ENCODE data around the gene SLC12A2. TPM values are rescaled to one million over a fixed set of nuclear protein-coding genes. Genes with fewer than 3 reads are reported as not detected.

SLC12A2 gene
- total and polyA plus RNA-seq, 2 donors from 2014 or later, result 3.8 to 21.0 TPM

DNA sequence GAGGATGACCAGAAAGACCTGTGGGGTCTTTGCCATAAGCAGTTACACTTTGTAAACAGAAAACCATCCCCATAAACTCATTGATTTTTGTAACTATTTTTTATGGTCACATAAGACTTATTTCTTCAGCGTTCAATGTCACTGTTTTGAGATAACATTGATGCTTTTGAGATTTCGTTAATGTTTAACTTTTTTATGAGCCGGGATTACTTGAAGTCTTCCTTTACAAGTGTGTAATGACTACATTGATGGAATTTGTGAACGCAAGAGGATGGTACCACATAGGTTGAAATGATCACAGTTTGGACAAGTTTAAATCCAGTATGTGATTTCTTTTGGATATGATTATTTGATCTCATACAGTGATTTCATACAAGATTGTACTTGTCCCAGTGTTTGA, 1.8 kb downstream of the SLC12A2 start:
- FAIRE-seq, result no peak
- TF ChIP-seq, protein P1, sequence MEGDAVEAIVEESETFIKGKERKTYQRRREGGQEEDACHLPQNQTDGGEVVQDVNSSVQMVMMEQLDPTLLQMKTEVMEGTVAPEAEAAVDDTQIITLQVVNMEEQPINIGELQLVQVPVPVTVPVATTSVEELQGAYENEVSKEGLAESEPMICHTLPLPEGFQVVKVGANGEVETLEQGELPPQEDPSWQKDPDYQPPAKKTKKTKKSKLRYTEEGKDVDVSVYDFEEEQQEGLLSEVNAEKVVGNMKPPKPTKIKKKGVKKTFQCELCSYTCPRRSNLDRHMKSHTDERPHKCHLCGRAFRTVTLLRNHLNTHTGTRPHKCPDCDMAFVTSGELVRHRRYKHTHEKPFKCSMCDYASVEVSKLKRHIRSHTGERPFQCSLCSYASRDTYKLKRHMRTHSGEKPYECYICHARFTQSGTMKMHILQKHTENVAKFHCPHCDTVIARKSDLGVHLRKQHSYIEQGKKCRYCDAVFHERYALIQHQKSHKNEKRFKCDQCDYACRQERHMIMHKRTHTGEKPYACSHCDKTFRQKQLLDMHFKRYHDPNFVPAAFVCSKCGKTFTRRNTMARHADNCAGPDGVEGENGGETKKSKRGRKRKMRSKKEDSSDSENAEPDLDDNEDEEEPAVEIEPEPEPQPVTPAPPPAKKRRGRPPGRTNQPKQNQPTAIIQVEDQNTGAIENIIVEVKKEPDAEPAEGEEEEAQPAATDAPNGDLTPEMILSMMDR (IDR thresholded peaks at IDR 0.05; ENCODE audit: borderline replicate concordance, extremely low read depth, insufficient read depth), result no peak
- peak in 2 of 5 donors; percentile 9 to 33 for DNase-seq
- no peaks in the 10 kb centered on the region for H3K9me3 ChIP-seq (ENCODE audit: control insufficient read depth in 2 of 3, insufficient read depth in 1 of 3, low read length in 3 of 3)
- H3K27ac ChIP-seq (ENCODE audit: low read depth in 2 of 2, low read length in 2 of 2), result no peak overlapping the region
- H3K4me1 ChIP-seq (ENCODE audit: control insufficient read depth in 2 of 3, insufficient read depth in 2 of 3, low read depth in 1 of 3, low read length in 3 of 3), result peaks cover 3 to 8% (median 5%) of the 10 kb centered on the region in 3 donors
- peak overlapping the region in 2 of 3 donors; percentile 67 to 77 for H3K9ac ChIP-seq (ENCODE audit: low read length in 3 of 3)
- H3K27me3 ChIP-seq (ENCODE audit: control insufficient read depth, insufficient read depth, low read length), result no peaks in the 10 kb centered on the region
- H3K36me3 ChIP-seq (ENCODE audit: control insufficient read depth in 2 of 3, insufficient read depth in 3 of 3, low read length in 3 of 3), result no peaks in the 10 kb centered on the region
- peak overlapping the region; percentile 12 to 82 (median 51) for H3K4me3 ChIP-seq (ENCODE audit: low read length in 3 of 3)
- intact Hi-C loops (cut with DNase I), result no loop called here

- DNase-seq, result no peak
- Histone ChIP-seq H3K27ac (ENCODE audit: low read depth in 2 of 2, low read length in 2 of 2) (no peak overlapping the region), H3K4me3 (ENCODE audit: low read length in 3 of 3) (no peak overlapping the region), H3K4me1 (ENCODE audit: control insufficient read depth in 2 of 3, insufficient read depth in 2 of 3, low read depth in 1 of 3, low read length in 3 of 3) (no peaks in the 10 kb centered on the region), H3K36me3 (ENCODE audit: control insufficient read depth in 2 of 3, insufficient read depth in 3 of 3, low read length in 3 of 3) (no peaks in the 10 kb centered on the region), H3K9ac (ENCODE audit: low read length in 3 of 3) (no peak overlapping the region), H3K9me3 (ENCODE audit: control insufficient read depth in 2 of 3, insufficient read depth in 1 of 3, low read length in 3 of 3) (peaks cover 0 to 2% (median 0%) of the 10 kb centered on the region in 3 donors), H3K27me3 (ENCODE audit: control insufficient read depth, insufficient read depth, low read length) (no peaks in the 10 kb centered on the region)
- TF ChIP-seq, protein P1 (IDR thresholded peaks at IDR 0.05; ENCODE audit: borderline replicate concordance, extremely low read depth, insufficient read depth), result no peak
- intact Hi-C loops (cut with DNase I), result no loop called here
- no peak for FAIRE-seq
Measured at GRCh38 chr5:128091579-128091978, 8.0 kb downstream of the SLC12A2 start.

- Histone ChIP-seq H3K9ac (ENCODE audit: low read length in 3 of 3) (no peak overlapping the region), H3K27ac (ENCODE audit: low read depth in 2 of 2, low read length in 2 of 2) (no peak overlapping the region), H3K36me3 (ENCODE audit: control insufficient read depth in 2 of 3, insufficient read depth in 3 of 3, low read length in 3 of 3) (no peaks in the 10 kb centered on the region), H3K27me3 (ENCODE audit: control insufficient read depth, insufficient read depth, low read length) (no peaks in the 10 kb centered on the region), H3K4me1 (ENCODE audit: control insufficient read depth in 2 of 3, insufficient read depth in 2 of 3, low read depth in 1 of 3, low read length in 3 of 3) (no peaks in the 10 kb centered on the region), H3K4me3 (ENCODE audit: low read length in 3 of 3) (no peak overlapping the region), H3K9me3 (ENCODE audit: control insufficient read depth in 2 of 3, insufficient read depth in 1 of 3, low read length in 3 of 3) (peaks cover 0 to 6% (median 0%) of the 10 kb centered on the region in 3 donors)
- TF ChIP-seq, protein P1 (IDR thresholded peaks at IDR 0.05; ENCODE audit: borderline replicate concordance, extremely low read depth, insufficient read depth), result no peak
- intact Hi-C loops (cut with DNase I), result no loop called here
- FAIRE-seq (no peak), DNase-seq (no peak)
Measured at GRCh38 chr5:128092144-128092543, 8.6 kb downstream of the SLC12A2 start.

DNA sequence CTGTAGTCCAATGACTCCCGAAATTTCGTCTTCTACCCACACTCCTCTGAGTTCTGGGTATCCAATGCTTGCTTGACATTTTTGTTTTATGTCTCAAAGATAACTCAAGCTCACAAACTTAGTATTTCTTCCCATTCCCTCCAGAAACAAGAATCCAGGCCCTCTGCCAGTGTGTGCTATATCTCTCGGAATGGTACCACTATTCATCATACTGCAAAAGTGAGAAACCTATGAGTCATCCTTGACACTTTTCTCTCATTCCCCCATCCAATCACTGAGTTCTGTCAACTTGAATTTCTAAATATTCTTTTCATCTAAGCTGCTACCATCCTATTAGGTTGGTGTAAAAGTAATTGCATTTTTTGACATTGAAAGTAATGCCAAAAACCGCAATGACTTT, 9.8 kb downstream of the SLC12A2 start:
- H3K27ac ChIP-seq (ENCODE audit: low read depth in 2 of 2, low read length in 2 of 2), result no peak overlapping the region
- intact Hi-C loops (cut with DNase I), result no loop called here
- no peaks in the 10 kb centered on the region for H3K4me1 ChIP-seq (ENCODE audit: control insufficient read depth in 2 of 3, insufficient read depth in 2 of 3, low read depth in 1 of 3, low read length in 3 of 3)
- H3K9me3 ChIP-seq (ENCODE audit: control insufficient read depth in 2 of 3, insufficient read depth in 1 of 3, low read length in 3 of 3), result peaks cover 0 to 10% (median 0%) of the 10 kb centered on the region in 3 donors
- DNase-seq, result no peak
- H3K9ac ChIP-seq (ENCODE audit: low read length in 3 of 3), result no peak overlapping the region
- H3K4me3 ChIP-seq (ENCODE audit: low read length in 3 of 3), result no peak overlapping the region
- TF ChIP-seq, protein P1 (IDR thresholded peaks at IDR 0.05; ENCODE audit: borderline replicate concordance, extremely low read depth, insufficient read depth), result no peak
- H3K36me3 ChIP-seq (ENCODE audit: control insufficient read depth in 2 of 3, insufficient read depth in 3 of 3, low read length in 3 of 3), result no peaks in the 10 kb centered on the region
- H3K27me3 ChIP-seq (ENCODE audit: control insufficient read depth, insufficient read depth, low read length), result no peaks in the 10 kb centered on the region
- no peak for FAIRE-seq

Data from kidney (tissue), 14 donors.